Activated T-cell treated with anti-CD3 and anti-CD28 coated beads, Interleukin-2, amount 50 U/mL, for 72 hours (primary cell): Measurements from ENCODE around the gene TTLL7. TPM values are rescaled to one million over a fixed set of nuclear protein-coding genes. Genes with fewer than 3 reads are reported as not detected.

Experiments
- ATAC-seq, 2 donors: fragments of 150-1000 bp; cut with Tn5 transposase; replicated peaks in 1 of 2; 2 replicates each; pipeline ENCODE4 v1.10.0; 2021; ENCODE audit warnings: moderate library complexity in 2 of 2, mild to moderate bottlenecking in 1 of 2
- DNase-seq, 2 donors: peaks; one replicate each; pipeline ENCODE4 v3.0.0; 2021 to 2022; ENCODE audit warnings: mixed read lengths in 1 of 2
- H3K27ac Mint-ChIP-seq: one replicate; pipeline ENCODE4 v1.8.0; 2022; ENCODE audit warnings: mild to moderate bottlenecking, moderate library complexity, mixed read lengths
- H3K27me3 Mint-ChIP-seq: one replicate; pipeline ENCODE4 v1.8.0; 2022; ENCODE audit warnings: low read depth, mixed read lengths
- H3K36me3 Mint-ChIP-seq, 2 donors: one replicate each; pipeline ENCODE4 v1.8.0; 2022; ENCODE audit warnings: mixed read lengths in 2 of 2, mild to moderate bottlenecking in 1 of 2; ENCODE audit not compliant: insufficient read depth in 2 of 2
- H3K4me1 Mint-ChIP-seq: one replicate; pipeline ENCODE4 v1.8.0; 2022; ENCODE audit warnings: low read depth, mixed read lengths
- H3K4me3 Mint-ChIP-seq, 2 donors: one replicate each; pipeline ENCODE4 v1.8.0; 2022; ENCODE audit warnings: mild to moderate bottlenecking in 2 of 2, mixed read lengths in 2 of 2, moderate library complexity in 2 of 2
- H3K9me3 Mint-ChIP-seq, 2 donors: one replicate each; pipeline ENCODE4 v1.8.0; 2022; ENCODE audit warnings: mixed read lengths in 2 of 2
- total RNA-seq, 2 donors: library from RNA; stranded (reverse); gene quantifications; one replicate each; pipeline ENCODE4 v1.2.3, GENCODE V29; 2022

The TTLL7 gene
- total RNA-seq, 2 donors from 2014 or later = 4.1 to 5.0 TPM

DNA sequence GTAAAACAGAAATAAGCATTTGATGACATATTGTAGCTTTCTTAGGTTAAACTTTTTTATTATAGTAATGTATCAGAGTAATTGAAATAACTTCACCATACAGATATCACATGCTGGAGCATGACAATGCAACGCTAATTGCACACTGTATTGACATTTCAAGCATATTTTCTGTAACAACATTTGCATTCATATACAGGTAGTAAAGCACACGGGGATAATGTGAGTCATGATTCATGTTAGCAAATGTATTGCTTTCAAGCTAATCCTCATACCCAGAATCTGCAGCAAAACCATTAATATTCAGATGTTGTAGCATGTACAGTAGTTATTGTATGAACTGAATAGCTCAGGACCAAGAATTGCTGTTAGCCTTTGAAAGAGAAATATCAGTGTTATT is 133.9 kb downstream of the TTLL7 start:
- peaks cover 12% of the 10 kb centered on the region for H3K4me1 Mint-ChIP-seq
- DNase-seq = no peak
- ATAC-seq = no peak
- H3K36me3 Mint-ChIP-seq = no peaks in the 10 kb centered on the region
- H3K4me3 Mint-ChIP-seq = no peak overlapping the region
- no peak overlapping the region for H3K27ac Mint-ChIP-seq
- no peaks in the 10 kb centered on the region for H3K27me3 Mint-ChIP-seq
- H3K9me3 Mint-ChIP-seq = no peaks in the 10 kb centered on the region

DNA sequence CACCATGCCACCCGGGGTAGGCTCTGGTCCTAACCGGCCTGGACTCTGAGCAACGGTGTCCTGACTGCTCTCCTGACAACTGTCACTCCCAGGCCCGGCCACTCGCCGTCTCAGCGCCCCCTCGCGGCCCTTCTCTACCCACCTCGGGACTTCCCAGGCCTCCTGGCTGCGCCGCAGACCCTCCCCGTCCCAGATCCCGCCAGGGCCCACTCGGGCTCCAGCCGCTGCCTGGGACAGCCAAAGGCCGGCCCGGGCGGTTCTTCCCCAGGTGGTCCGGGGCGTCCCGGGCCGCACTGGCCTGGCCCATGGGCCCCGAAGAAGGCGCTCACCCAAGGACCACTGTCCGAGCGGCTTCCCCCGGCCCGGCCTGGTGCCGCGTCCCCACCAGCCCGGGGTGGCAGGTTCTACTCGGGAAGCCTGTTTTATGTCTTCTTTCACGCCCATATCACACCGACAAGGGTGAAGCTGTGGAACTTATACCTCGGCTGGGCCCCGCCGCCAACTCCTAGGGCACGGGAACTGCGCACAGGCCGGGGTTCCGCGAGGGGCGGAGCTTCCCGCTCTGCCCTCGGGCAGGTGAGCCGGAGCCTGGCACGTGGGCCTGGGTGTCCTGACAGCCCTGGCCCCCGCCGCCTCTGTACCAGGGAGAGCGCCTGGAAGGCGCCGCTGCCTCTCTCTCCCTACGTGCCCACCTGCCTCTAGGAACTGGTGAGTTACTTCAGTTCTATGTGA is 138.3 kb downstream of the TTLL7 start:
- Mint-ChIP-seq H3K27ac (peak overlapping the region; percentile 75), H3K36me3 (no peaks in the 10 kb centered on the region), H3K4me3 (peak overlapping the region; percentile 76 to 91), H3K9me3 (no peaks in the 10 kb centered on the region), H3K27me3 (no peaks in the 10 kb centered on the region), H3K4me1 (peaks cover 22% of the 10 kb centered on the region)
- DNase-seq (peak; percentile 86 to 87), ATAC-seq (peak; percentile 94 to 95)

DNA sequence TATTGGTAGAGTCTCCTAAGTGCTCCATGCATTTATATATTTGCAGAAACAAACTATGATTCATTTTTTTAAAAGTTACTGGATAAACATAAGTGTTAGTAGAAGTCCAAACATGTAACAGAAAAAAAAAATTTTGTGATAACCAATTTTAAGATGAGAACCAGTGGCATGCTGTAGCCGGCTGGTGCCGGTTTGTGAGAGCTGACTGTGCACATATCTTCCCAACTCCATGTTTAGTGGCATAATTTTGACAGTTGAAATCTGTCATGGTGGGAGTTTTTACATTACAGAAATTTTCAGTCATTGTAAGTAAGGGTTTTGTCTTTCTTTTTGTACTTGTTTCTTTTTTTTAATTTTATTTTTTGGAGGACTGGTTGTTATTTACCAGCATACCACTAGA is 141.2 kb downstream of the TTLL7 start:
- DNase-seq (no peak), ATAC-seq (no peak)
- peaks cover 22% of the 10 kb centered on the region for H3K4me1 Mint-ChIP-seq
- no peaks in the 10 kb centered on the region for H3K27me3 Mint-ChIP-seq
- no peak overlapping the region for H3K4me3 Mint-ChIP-seq
- H3K27ac Mint-ChIP-seq = no peak overlapping the region
- no peaks in the 10 kb centered on the region for H3K36me3 Mint-ChIP-seq
- H3K9me3 Mint-ChIP-seq = no peaks in the 10 kb centered on the region

DNA sequence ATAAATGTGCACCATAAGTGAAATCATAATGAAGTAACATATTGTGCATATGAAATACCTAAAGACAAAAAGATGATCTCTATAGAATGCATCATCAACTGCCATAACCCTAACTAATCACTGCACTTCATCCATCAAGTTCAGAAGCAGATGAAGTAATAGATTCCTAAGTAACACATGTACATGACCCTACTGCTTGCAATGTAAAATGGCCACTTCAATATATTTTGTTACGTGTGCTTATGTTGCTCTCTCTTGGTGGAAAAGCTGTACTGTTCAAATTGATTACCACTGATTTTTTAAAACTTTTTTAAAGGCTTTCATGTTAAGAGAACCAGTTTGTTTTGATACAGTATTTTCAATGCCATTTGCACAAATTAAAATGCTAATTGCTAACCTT is 141.8 kb downstream of the TTLL7 start:
- ATAC-seq (no peak), DNase-seq (no peak)
- Mint-ChIP-seq H3K4me3 (no peak overlapping the region), H3K4me1 (peaks cover 22% of the 10 kb centered on the region), H3K27ac (no peak overlapping the region), H3K36me3 (no peaks in the 10 kb centered on the region), H3K27me3 (no peaks in the 10 kb centered on the region), H3K9me3 (no peaks in the 10 kb centered on the region)

DNA sequence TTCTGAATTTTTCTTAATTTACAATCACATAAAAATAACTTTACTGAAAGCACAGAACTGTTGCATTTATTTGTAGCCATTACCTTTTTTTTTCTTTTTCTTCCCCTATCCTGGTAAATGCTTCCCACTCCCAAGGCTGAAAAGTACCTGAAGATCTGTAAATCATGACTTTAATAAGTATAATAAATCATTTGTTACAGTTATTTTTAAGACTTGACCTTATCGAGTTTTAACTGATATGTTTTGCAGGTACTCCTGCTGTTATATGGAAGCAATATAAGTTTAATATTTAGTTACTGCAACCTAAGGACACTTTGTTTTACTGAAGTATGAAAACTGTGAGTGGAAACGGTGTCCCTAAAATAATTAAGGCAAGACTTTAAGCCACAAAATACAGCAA is 142.6 kb downstream of the TTLL7 start:
- no peak for ATAC-seq
- H3K4me1 Mint-ChIP-seq = peaks cover 20% of the 10 kb centered on the region
- H3K27ac Mint-ChIP-seq = no peak overlapping the region
- no peaks in the 10 kb centered on the region for H3K9me3 Mint-ChIP-seq
- H3K4me3 Mint-ChIP-seq = no peak overlapping the region
- H3K27me3 Mint-ChIP-seq = no peaks in the 10 kb centered on the region
- no peaks in the 10 kb centered on the region for H3K36me3 Mint-ChIP-seq
- no peak for DNase-seq

DNA sequence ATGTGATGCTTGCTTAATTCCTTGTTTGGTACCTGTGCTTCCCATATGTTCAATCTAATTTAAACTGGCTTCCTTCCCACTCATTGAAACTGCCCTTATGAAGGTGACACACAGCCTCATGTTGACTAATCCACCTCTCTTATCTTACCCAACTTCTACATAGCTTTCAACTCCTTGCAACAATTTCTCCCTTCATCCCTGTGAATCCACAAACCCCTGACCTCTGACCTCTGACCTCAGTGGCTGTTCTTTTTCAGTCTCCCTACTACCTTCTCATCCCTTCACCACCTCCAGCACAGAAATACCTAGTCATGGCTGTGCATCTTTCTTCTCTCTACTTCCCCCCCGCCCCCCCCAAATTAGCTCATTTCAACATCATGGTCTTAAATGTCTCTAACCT is 144.5 kb downstream of the TTLL7 start:
- no peaks in the 10 kb centered on the region for H3K36me3 Mint-ChIP-seq
- H3K27ac Mint-ChIP-seq = no peak overlapping the region
- no peak overlapping the region for H3K4me3 Mint-ChIP-seq
- H3K9me3 Mint-ChIP-seq = no peaks in the 10 kb centered on the region
- no peak for ATAC-seq
- no peaks in the 10 kb centered on the region for H3K27me3 Mint-ChIP-seq
- DNase-seq = no peak
- H3K4me1 Mint-ChIP-seq = peaks cover 19% of the 10 kb centered on the region

DNA sequence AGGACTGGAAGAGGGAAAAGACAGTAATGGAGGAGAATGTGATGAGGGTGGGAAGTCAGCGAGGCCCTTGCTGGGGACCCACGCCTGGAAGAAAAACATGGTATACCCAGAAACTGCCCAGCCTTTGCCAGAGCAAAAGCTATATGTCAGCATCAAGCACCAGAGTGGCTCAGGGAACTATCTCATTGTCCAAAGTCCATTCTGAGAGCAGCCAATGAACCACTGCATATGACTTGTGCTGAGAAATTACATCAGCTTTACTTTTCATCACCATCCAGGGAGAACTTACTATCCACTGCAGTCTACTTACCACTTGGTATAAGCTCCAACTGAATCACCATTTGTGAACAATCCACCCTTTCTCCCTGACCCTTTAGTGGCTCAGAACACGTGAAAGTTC is 148.1 kb downstream of the TTLL7 start:
- H3K4me3 Mint-ChIP-seq = no peak overlapping the region
- ATAC-seq (no peak), DNase-seq (no peak)
- no peak overlapping the region for H3K27ac Mint-ChIP-seq
- no peaks in the 10 kb centered on the region for H3K9me3 Mint-ChIP-seq
- H3K4me1 Mint-ChIP-seq = peaks cover 14% of the 10 kb centered on the region
- no peaks in the 10 kb centered on the region for H3K36me3 Mint-ChIP-seq
- no peaks in the 10 kb centered on the region for H3K27me3 Mint-ChIP-seq

DNA sequence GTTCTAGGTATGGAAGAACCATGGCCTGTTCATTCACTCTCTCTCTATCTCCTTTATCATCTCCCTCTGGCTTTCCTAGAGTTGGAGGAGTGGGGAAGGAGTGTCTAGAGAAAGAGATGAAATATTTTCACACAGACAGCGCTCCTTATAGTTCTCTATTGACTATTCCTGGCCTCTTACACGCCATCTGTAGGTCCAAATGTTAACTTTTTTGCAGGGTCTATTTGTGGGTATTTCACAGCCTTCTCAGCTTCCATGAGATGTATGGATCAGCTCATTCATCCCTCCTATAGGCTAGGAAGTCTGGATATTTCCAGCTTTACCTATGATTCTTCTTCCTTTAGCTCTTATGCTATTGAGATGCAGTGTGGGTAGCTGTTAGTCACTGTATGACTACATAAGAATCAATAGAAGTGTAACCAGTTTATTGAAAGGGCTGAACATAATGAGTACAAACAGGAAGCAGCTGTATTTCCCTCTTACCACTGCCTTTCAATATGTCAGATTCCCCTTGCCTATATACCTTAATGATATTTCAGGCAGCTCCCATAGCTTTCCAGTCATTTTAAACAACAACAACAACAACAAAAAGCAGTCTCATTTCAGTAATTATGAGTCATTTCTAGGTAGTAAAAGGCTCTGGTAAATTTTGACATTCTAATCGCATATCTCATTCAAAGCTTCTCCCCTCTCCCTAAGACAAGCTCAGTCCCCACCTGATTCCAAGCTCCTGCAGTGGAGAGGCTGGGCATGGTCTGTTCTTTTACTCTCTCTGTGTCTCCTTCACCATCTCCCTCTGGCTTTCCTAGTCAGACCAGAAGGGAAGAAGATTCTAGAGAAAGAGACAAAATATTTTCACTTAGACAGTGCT is 149.5 kb downstream of the TTLL7 start:
- peaks cover 0 to 2% of the 10 kb centered on the region in 2 donors for H3K36me3 Mint-ChIP-seq
- H3K27ac Mint-ChIP-seq = peak overlapping the region; percentile 8
- ATAC-seq (peak; percentile 90 to 94), DNase-seq (no peak)
- H3K9me3 Mint-ChIP-seq = peaks cover 0 to 2% of the 10 kb centered on the region in 2 donors
- H3K4me1 Mint-ChIP-seq = peaks cover 14% of the 10 kb centered on the region
- H3K4me3 Mint-ChIP-seq = no peak overlapping the region
- no peaks in the 10 kb centered on the region for H3K27me3 Mint-ChIP-seq

DNA sequence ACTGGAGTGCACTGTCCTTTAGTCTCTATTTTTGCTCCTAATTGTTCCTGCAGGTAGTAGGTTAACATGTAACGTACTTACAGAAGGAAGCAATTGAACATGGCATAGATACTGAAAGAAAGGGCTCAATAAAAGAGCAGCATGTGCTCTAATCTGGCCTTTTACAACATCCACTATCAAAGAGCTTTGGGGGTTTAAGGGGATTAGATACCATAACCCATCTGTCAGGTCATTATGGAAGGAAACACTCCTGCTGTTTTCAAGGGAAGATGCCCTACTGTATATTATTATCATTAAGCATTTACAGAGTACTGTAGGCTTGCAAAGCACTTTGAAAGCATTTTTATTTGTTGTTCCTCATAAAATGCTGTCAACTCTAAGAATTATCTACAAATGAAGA is 152.8 kb downstream of the TTLL7 start:
- H3K27me3 Mint-ChIP-seq = no peaks in the 10 kb centered on the region

DNA sequence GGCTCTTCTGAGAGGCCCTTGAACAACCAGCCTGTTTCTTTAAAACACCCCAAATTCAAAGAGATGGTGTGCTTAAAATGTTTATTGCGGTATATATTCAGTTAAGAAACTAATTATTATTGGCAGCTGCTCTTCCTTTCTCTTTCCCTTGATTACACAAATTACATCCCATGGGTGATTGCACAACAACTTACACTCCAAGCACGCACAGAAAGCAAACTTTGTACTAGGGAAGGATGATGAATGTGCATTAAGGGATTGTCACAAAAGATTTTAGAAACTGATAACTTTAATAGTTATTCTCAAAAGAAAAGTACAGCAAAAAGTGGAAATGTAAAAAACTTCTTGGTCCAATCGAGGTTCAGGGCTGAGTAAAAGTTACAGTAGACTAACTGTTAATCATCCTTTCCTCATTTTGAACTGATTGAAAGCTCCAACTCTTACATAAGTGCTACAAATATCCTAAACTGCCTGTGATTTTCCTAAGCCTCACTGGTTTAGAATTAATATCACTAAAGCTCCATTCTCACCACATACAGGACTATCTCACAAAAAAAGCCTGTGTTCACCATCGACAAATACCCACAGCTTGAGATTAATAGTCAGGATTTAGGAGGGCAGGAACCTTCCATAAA is 153.4 kb downstream of the TTLL7 start:
- Mint-ChIP-seq H3K27me3 (no peaks in the 10 kb centered on the region), H3K4me3 (no peak overlapping the region), H3K4me1 (peaks cover 13% of the 10 kb centered on the region), H3K9me3 (peaks cover 0 to 2% of the 10 kb centered on the region in 2 donors), H3K36me3 (peaks cover 0 to 2% of the 10 kb centered on the region in 2 donors), H3K27ac (no peak overlapping the region)
- ATAC-seq = no peak
- DNase-seq = no peak

More for the DNA sequence above, 152.8 kb downstream of the TTLL7 start:
- ATAC-seq (no peak), DNase-seq (no peak)
- H3K4me3 Mint-ChIP-seq = no peak overlapping the region
- H3K27ac Mint-ChIP-seq = no peak overlapping the region
- H3K36me3 Mint-ChIP-seq = peaks cover 0 to 2% of the 10 kb centered on the region in 2 donors
- peaks cover 0 to 2% of the 10 kb centered on the region in 2 donors for H3K9me3 Mint-ChIP-seq
- peaks cover 14% of the 10 kb centered on the region for H3K4me1 Mint-ChIP-seq

DNA sequence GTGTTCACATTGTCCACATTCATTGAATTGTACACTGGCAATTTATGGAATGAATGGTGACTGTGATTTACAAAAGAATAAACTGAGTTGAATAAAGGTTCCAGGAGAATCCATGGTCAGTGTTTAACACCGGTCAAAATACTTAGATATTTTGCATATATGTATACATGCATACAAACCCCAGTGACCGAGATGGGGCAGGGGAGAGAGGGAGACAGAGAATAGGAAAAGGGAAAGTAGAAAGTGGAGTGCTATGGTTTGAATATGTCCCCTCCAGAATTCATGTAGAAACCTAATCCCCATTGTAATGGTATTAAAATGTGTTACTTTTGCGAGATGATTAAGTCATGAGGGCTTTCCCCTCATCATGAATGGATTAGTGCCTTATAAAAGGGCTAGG is 154.4 kb downstream of the TTLL7 start:
- Mint-ChIP-seq H3K9me3 (peaks cover 0 to 2% of the 10 kb centered on the region in 2 donors), H3K4me1 (peaks cover 4% of the 10 kb centered on the region), H3K27me3 (no peaks in the 10 kb centered on the region), H3K36me3 (peaks cover 0 to 2% of the 10 kb centered on the region in 2 donors), H3K27ac (no peak overlapping the region), H3K4me3 (no peak overlapping the region)
- ATAC-seq = no peak
- DNase-seq = no peak

DNA sequence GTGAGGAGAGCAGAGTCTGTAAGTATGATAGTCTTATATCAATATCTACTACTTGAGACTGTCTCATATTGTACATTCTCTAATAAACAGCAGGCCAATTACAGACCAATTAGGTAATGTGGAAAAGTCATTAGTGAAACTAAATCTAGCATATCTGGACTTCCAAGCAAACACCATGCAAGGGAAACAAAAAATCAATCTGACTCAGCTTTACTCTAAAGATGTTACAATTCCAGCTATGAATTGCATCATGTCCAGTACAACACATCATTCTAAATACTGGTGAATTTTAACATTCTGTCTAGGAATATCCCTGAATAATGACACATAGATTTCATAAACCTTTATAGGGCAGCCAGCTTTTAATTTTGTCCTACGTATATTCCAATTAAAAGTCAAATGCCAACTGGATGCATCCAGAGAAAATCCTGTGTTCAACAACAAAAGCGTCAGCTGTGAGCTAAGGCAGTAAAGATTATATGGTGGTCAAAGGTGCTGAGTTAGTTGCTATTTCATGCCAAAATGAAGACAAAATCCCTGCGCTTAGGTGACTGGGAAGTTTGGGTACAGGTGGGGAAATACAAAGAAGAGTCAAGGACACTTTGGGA is 159.3 kb downstream of the TTLL7 start:
- H3K9me3 Mint-ChIP-seq = peaks cover 0 to 2% of the 10 kb centered on the region in 2 donors
- peaks cover 4% of the 10 kb centered on the region for H3K4me1 Mint-ChIP-seq
- DNase-seq (no peak), ATAC-seq (no peak)
- peaks cover 0 to 2% of the 10 kb centered on the region in 2 donors for H3K36me3 Mint-ChIP-seq
- no peaks in the 10 kb centered on the region for H3K27me3 Mint-ChIP-seq
- H3K27ac Mint-ChIP-seq = peak overlapping the region; percentile 22
- H3K4me3 Mint-ChIP-seq = no peak overlapping the region

DNA sequence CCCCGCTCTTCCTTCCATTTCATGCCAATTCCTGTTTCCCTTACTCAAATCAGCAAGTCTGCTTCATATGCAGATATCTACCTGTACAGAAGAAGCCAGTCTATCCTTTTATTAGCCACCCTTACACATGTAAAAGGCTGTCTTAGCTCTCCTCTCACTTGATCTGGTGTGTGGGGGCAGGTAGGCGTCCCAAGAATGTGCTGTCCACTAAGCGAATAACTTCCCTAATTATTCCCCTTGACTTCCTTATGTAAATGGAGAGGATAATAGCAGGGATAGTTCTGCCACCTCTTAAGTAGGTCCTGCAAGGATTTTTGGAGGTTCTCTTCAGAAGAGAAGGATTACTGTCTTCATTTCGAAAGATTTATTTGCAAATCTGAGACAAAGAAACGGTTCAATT is 160.4 kb downstream of the TTLL7 start:
- no peak for ATAC-seq
- Mint-ChIP-seq H3K36me3 (no peaks in the 10 kb centered on the region), H3K27ac (no peak overlapping the region), H3K4me1 (peaks cover 4% of the 10 kb centered on the region), H3K27me3 (no peaks in the 10 kb centered on the region), H3K4me3 (no peak overlapping the region), H3K9me3 (no peaks in the 10 kb centered on the region)
- no peak for DNase-seq
